PFSK-1 (cell line): ENCODE data around the gene CDC42.

Source experiments
- FOXP2 ChIP-seq: optimal IDR thresholded peaks from 2 replicates; pipeline ENCODE3; 2011; ENCODE audit warnings: borderline replicate concordance, control low read depth, inconsistent platforms; ENCODE audit not compliant: insufficient read depth; ENCODE audit errors: extremely low read length, extremely low read depth
- POLR2AphosphoS5 ChIP-seq: IDR thresholded peaks from 2 replicates; pipeline ENCODE4 v1.6.1; 2012; ENCODE audit warnings: low read depth, mild to moderate bottlenecking, control low read depth, low read length, moderate library complexity
- REST ChIP-seq, 2 experiments: IDR thresholded peaks; 2 replicates each; pipeline versions ENCODE4 v1.6.1 to v1.8.0; 2011 to 2012; ENCODE audit warnings: low read depth in 2 of 2, low read length in 2 of 2, control low read depth in 1 of 2, inconsistent platforms in 1 of 2, mild to moderate bottlenecking in 1 of 2, moderate library complexity in 1 of 2; ENCODE audit not compliant: insufficient read depth in 1 of 2
- SIN3A ChIP-seq: IDR thresholded peaks from 2 replicates; pipeline ENCODE4 v1.6.1; 2012; ENCODE audit warnings: mild to moderate bottlenecking, low read length, moderate library complexity, borderline replicate concordance; ENCODE audit not compliant: insufficient read depth
- TAF1 ChIP-seq: IDR thresholded peaks from 2 replicates; pipeline ENCODE4 v1.6.1; 2012; ENCODE audit warnings: low read length, control low read depth, borderline replicate concordance; ENCODE audit not compliant: insufficient read depth

The CDC42 gene

GRCh38 chr1:22088331-22088730, 35.8 kb downstream of the CDC42 start:
- TF ChIP-seq TAF1 (no peak), SIN3A (no peak), POLR2AphosphoS5 (no peak), REST (IDR thresholded peaks at IDR 0.05; ENCODE audit: insufficient read depth in 1 of 2, low read depth in 2 of 2, low read length in 2 of 2) (no peak), FOXP2 (no peak)

GRCh38 chr1:22089134-22089571, 36.6 kb downstream of the CDC42 start:
- TF ChIP-seq FOXP2: no peak
- TF ChIP-seq TAF1: no peak
- TF ChIP-seq REST (IDR thresholded peaks at IDR 0.05; ENCODE audit: insufficient read depth in 1 of 2, low read depth in 2 of 2, low read length in 2 of 2): no peak

- TF ChIP-seq REST (IDR thresholded peaks at IDR 0.05; ENCODE audit: insufficient read depth in 1 of 2, low read depth in 2 of 2, low read length in 2 of 2) (no peak), SIN3A (no peak), TAF1 (no peak), FOXP2 (no peak), POLR2AphosphoS5 (no peak)
Measured at GRCh38 chr1:22089787-22090186, 37.3 kb downstream of the CDC42 start.

GRCh38 chr1:22090867-22091266, 38.4 kb downstream of the CDC42 start:
- TF ChIP-seq SIN3A (no peak), REST (IDR thresholded peaks at IDR 0.05; ENCODE audit: insufficient read depth in 1 of 2, low read depth in 2 of 2, low read length in 2 of 2) (no peak), FOXP2 (no peak), POLR2AphosphoS5 (no peak), TAF1 (no peak)

GRCh38 chr1:22093513-22093912, 41.0 kb downstream of the CDC42 start:
- TF ChIP-seq POLR2AphosphoS5: no peak
- no peak for TF ChIP-seq SIN3A
- no peak for TF ChIP-seq TAF1
- TF ChIP-seq REST (IDR thresholded peaks at IDR 0.05; ENCODE audit: insufficient read depth in 1 of 2, low read depth in 2 of 2, low read length in 2 of 2): no peak
- no peak for TF ChIP-seq FOXP2
